Measurements from ENCODE around the gene TMEM223. TPM values are rescaled to one million over a fixed set of nuclear protein-coding genes. Genes with fewer than 3 reads are reported as not detected.

Gene TMEM223
- total and polyA plus RNA-seq, 3 experiments from 2014 or later, result 13.0 to 56.0 (median 14.6) TPM

DNA sequence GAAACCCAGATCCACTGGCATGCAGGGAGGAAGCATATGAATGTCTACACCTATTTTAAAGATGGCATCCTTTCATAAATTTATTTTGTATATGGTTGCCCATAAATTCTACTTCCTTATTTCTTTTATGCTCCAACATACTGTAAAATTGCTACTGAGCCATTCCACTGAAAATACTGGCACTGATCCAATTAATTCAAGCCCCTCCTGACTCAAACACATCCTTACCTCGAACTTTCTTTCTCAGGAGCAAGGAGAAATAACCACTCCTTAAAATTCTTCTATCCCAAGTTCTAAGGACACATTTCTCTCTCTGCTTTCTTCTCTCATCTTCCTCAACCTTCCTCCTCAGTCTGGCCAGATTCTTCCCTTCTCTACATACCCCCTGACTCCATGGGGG is 18.9 kb upstream of the TMEM223 start:
- Histone ChIP-seq H3K4me3 (ENCODE audit: low read length) (no peak overlapping the region), H3K27me3 (ENCODE audit: insufficient read depth, low read length, poor library complexity, severe bottlenecking) (no peaks in the 10 kb centered on the region), H3K27ac (ENCODE audit: low read depth, low read length) (no peak overlapping the region), H3K36me3 (ENCODE audit: insufficient read depth, low read length) (no peaks in the 10 kb centered on the region), H3K9me3 (ENCODE audit: low read length) (no peaks in the 10 kb centered on the region), H3K4me1 (ENCODE audit: insufficient read depth, low read length) (peaks cover 8% of the 10 kb centered on the region)
- H3K9me3 Mint-ChIP-seq, result no peaks in the 10 kb centered on the region
- H3K36me3 Mint-ChIP-seq, result peaks cover 0 to 12% (median 2%) of the 10 kb centered on the region in 3 donors
- H3K27me3 Mint-ChIP-seq, result no peaks in the 10 kb centered on the region
- H3K4me1 Mint-ChIP-seq, result peaks cover 6% of the 10 kb centered on the region in 3 donors
- DNase-seq, result no peak
- peak overlapping the region in 1 of 7 donors; percentile 41 for H3K4me3 Mint-ChIP-seq
- POLR2A ChIA-PET, result interaction anchor here (0.7 kb wide), 1 partner anchor 18 kb away, joined by 3 read pairs; no protein-coding TSS in a partner anchor
- peak overlapping the region in 6 of 8 donors; percentile 5 to 57 (median 36) for H3K27ac Mint-ChIP-seq
- CTCF ChIA-PET, result no interaction called here

DNA sequence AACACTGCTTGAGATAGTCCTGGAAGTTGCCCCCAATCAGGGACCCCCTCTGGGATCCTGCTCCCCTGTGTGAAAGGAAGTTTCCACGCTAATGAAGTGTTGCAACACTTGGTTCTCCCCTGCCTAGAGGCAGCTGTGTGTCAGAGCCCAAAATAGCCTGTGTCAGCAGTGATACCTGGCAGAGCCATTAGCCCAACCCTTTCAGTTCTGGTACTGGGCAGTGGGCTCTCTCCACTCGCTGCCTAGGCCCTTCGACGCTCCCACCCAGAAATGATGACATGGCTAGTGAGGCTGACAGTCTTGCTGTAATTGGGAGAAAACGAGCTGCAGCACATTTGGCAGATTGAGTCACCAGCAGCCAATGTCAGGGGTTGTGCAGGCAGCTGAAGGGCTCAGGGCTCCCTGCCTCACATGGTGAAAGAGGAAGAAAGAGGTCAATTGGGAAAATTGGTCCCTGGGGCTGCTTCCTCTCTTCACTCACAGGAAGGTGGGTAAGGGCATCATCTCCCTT is 14.9 kb upstream of the TMEM223 start:
- Histone ChIP-seq H3K36me3 (ENCODE audit: insufficient read depth, low read length) (peaks cover 14% of the 10 kb centered on the region), H3K9me3 (ENCODE audit: low read length) (no peaks in the 10 kb centered on the region), H3K4me1 (ENCODE audit: insufficient read depth, low read length) (peaks cover 22% of the 10 kb centered on the region), H3K27ac (ENCODE audit: low read depth, low read length) (no peak overlapping the region), H3K4me3 (ENCODE audit: low read length) (no peak overlapping the region), H3K27me3 (ENCODE audit: insufficient read depth, low read length, poor library complexity, severe bottlenecking) (no peaks in the 10 kb centered on the region)
- POLR2A ChIA-PET, result interaction anchor here (0.6 to 2.1 kb wide), 11 partner anchors 10 to 74 kb away, joined by 3 to 21 read pairs (median 9); partner anchors contain the start of genes SLC3A2, STX5, TMEM179B and WDR74
- peaks cover 0 to 37% (median 4%) of the 10 kb centered on the region in 3 donors for H3K36me3 Mint-ChIP-seq
- CTCF ChIA-PET, result interaction anchor here (1.0 to 3.4 kb wide), 5 partner anchors 8 to 75 kb away, joined by 3 to 20 read pairs (median 4); partner anchors contain the start of genes POLR2G, SLC3A2, TMEM179B and ZBTB3
- H3K27ac Mint-ChIP-seq, result peak overlapping the region in 6 of 8 donors; percentile 91 to 99 (median 96)
- no peaks in the 10 kb centered on the region for H3K9me3 Mint-ChIP-seq
- peaks cover 26 to 39% (median 28%) of the 10 kb centered on the region in 3 donors for H3K4me1 Mint-ChIP-seq
- no peak for DNase-seq
- H3K4me3 Mint-ChIP-seq, result peak overlapping the region; percentile 96 to 99 (median 99)
- peaks cover 0 to 3% of the 10 kb centered on the region in 2 donors for H3K27me3 Mint-ChIP-seq

GRCh38 chr11:62805961-62806441 is 14.2 kb upstream of the TMEM223 start:
- no peaks in the 10 kb centered on the region for H3K9me3 ChIP-seq (ENCODE audit: low read length)
- peak overlapping the region; percentile 96 to 99 (median 99) for H3K4me3 Mint-ChIP-seq
- H3K9me3 Mint-ChIP-seq, result no peaks in the 10 kb centered on the region
- peaks cover 21% of the 10 kb centered on the region for H3K36me3 ChIP-seq (ENCODE audit: insufficient read depth, low read length)
- H3K4me1 Mint-ChIP-seq, result peaks cover 26 to 44% (median 30%) of the 10 kb centered on the region in 3 donors
- peaks cover 0 to 3% of the 10 kb centered on the region in 2 donors for H3K27me3 Mint-ChIP-seq
- no peaks in the 10 kb centered on the region for H3K27me3 ChIP-seq (ENCODE audit: insufficient read depth, low read length, poor library complexity, severe bottlenecking)
- no peak for DNase-seq
- peak overlapping the region; percentile 95 for H3K27ac ChIP-seq (ENCODE audit: low read depth, low read length)
- peaks cover 0 to 43% (median 5%) of the 10 kb centered on the region in 3 donors for H3K36me3 Mint-ChIP-seq
- ChIA-PET CTCF (interaction anchor here (0.7 to 3.4 kb wide), 7 partner anchors 9 to 75 kb away, joined by 3 to 20 read pairs (median 3); partner anchors contain the start of genes POLR2G, SLC3A2, STX5 and TMEM179B), POLR2A (interaction anchor here (0.6 to 2.1 kb wide), 16 partner anchors 9 to 159 kb away, joined by 3 to 21 read pairs (median 6); partner anchors contain the start of genes GANAB, HNRNPUL2, SLC3A2 and STX5)
- H3K27ac Mint-ChIP-seq, result peak overlapping the region; percentile 87 to 99 (median 96)
- peak overlapping the region; percentile 70 for H3K4me3 ChIP-seq (ENCODE audit: low read length)
- H3K4me1 ChIP-seq (ENCODE audit: insufficient read depth, low read length), result peaks cover 26% of the 10 kb centered on the region

DNA sequence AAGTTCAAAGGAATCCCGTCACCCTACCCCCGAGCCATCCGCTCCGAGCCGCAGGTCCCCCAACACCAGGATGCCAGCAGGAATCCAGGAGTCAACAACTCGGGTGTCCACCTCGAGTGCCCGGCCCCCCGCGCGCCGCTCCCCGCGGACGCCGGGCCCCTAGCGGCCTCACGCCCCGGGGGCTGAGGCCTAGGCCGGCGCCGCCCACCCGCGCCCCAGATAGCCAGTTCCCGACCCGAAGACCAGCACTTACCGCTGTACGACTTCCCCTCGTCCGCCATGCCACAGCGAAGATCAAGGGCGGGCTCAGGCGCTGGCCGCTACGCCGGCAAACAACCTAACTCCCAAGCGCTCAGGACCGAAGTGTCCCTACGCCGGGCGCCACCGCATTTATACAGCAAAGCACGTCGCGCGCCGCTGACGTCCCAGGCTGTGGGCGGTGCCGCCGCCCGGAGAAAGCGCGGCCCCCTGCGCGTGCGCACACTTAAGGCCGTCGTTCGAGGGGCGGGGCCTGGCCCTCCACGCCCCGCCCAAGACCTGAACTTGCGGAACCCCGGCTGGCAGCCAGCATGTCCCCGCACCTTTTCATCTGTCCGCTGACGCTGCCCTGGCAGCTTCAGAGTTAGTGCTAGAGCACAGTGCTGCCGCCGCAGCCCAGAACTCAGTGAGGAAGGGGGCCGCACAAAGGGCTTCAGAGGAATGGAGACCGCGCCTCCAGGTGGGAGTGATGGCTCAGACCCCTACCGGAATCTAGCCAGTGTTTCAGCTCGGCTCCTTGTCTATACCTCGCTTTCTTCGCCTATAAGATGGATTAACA is 13.5 kb upstream of the TMEM223 start, which contains the start of gene NXF1:
Gene NXF1 (minus strand): TSS at position 365 of the 817 bp plus-strand sequence. CDS start 84 bp downstream, at position 281.
- peak within 1 kb of the TSS; percentile 95 to 99 (median 97) for H3K27ac Mint-ChIP-seq
- ChIA-PET POLR2A (interaction anchor here (0.6 to 2.1 kb wide), 16 partner anchors 8 to 158 kb away, joined by 3 to 21 read pairs (median 6); partner anchors contain the start of genes GANAB, HNRNPUL2, SLC3A2 and STX5), CTCF (interaction anchor here (0.7 to 3.4 kb wide), 8 partner anchors 10 to 76 kb away, joined by 3 to 20 read pairs (median 3); partner anchors contain the start of genes POLR2G, SLC3A2, STX5 and TMEM179B)
- Histone ChIP-seq H3K4me3 (ENCODE audit: low read length) (peak within 1 kb of the TSS; percentile 70), H3K27me3 (ENCODE audit: insufficient read depth, low read length, poor library complexity, severe bottlenecking) (no peaks in the 10 kb centered on the region), H3K36me3 (ENCODE audit: insufficient read depth, low read length) (peaks cover 25% of the 10 kb centered on the region), H3K9me3 (ENCODE audit: low read length) (no peaks in the 10 kb centered on the region), H3K4me1 (ENCODE audit: insufficient read depth, low read length) (peaks cover 26% of the 10 kb centered on the region), H3K27ac (ENCODE audit: low read depth, low read length) (peak within 1 kb of the TSS; percentile 95)
- no peaks in the 10 kb centered on the region for H3K9me3 Mint-ChIP-seq
- H3K36me3 Mint-ChIP-seq, result peaks cover 0 to 48% (median 3%) of the 10 kb centered on the region in 3 donors
- H3K27me3 Mint-ChIP-seq, result peaks cover 0 to 3% of the 10 kb centered on the region in 2 donors
- H3K4me3 Mint-ChIP-seq, result peak within 1 kb of the TSS; percentile 96 to 99 (median 99)
- peaks cover 26 to 44% (median 30%) of the 10 kb centered on the region in 3 donors for H3K4me1 Mint-ChIP-seq
- peak; percentile 94 to 98 (median 95) for DNase-seq

DNA sequence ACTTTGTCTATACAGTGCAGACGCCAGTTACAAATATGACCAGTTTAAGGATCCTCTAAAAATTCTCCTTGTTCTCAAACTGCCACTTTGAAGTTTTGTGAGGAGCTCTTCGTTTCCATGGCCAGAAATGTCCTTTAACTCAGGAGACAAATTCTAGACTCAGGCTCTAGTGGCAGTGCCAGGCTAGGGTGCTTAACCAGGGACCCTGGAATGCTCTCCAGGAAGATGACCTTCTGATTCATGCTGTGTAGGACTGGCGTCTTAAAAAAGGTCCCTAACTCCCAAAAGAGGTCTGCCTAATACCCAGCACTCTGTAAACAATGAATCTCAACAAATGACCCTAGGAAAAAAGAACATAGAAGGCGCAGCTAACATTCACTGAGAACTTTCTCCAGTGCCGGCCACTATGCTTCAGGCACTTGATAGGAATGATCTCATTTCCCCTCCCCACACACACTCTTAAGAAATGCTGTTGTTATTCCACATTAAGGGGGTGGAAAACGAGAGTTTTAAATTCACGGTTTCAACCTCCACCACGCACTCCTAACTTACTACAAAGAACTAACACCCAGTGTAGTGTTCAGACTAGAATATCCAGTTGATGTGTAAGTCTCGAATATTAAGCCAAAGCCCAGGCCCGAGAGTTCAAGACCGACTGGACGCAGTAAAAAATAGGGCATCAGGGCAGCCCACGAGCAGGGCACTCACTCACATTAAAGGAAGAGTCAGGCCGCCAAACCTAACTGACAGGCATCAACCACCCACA is 12.7 kb upstream of the TMEM223 start:
- Mint-ChIP-seq H3K4me3 (peak overlapping the region; percentile 96 to 99 (median 99)), H3K36me3 (peaks cover 0 to 56% (median 7%) of the 10 kb centered on the region in 3 donors), H3K4me1 (peaks cover 26 to 47% (median 30%) of the 10 kb centered on the region in 3 donors), H3K27ac (peak overlapping the region; percentile 75 to 99 (median 96)), H3K9me3 (no peaks in the 10 kb centered on the region), H3K27me3 (peaks cover 0 to 3% of the 10 kb centered on the region in 2 donors)
- Histone ChIP-seq H3K27me3 (ENCODE audit: insufficient read depth, low read length, poor library complexity, severe bottlenecking) (no peaks in the 10 kb centered on the region), H3K4me1 (ENCODE audit: insufficient read depth, low read length) (peaks cover 26% of the 10 kb centered on the region), H3K4me3 (ENCODE audit: low read length) (peak overlapping the region; percentile 70), H3K36me3 (ENCODE audit: insufficient read depth, low read length) (peaks cover 33% of the 10 kb centered on the region), H3K9me3 (ENCODE audit: low read length) (no peaks in the 10 kb centered on the region), H3K27ac (ENCODE audit: low read depth, low read length) (peak overlapping the region; percentile 95)
- no peak for DNase-seq
- CTCF ChIA-PET, result interaction anchor here (1.1 to 2.6 kb wide), 2 partner anchors 14 to 17 kb away, joined by 3 to 18 read pairs; partner anchors contain the start of gene TMEM179B
- POLR2A ChIA-PET, result interaction anchor here (0.6 to 2.0 kb wide), 5 partner anchors 17 to 37 kb away, joined by 3 to 13 read pairs (median 4); partner anchors contain the start of genes STX5, TEX54, TMEM179B and WDR74

- Mint-ChIP-seq H3K27ac (peak overlapping the region in 4 of 8 donors; percentile 12 to 78 (median 22)), H3K9me3 (no peaks in the 10 kb centered on the region), H3K36me3 (peaks cover 4 to 86% (median 16%) of the 10 kb centered on the region in 3 donors), H3K27me3 (peaks cover 0 to 3% of the 10 kb centered on the region in 2 donors), H3K4me3 (peak overlapping the region in 2 of 7 donors; percentile 28 to 62), H3K4me1 (peaks cover 23 to 44% (median 28%) of the 10 kb centered on the region in 3 donors)
- Histone ChIP-seq H3K27ac (ENCODE audit: low read depth, low read length) (no peak overlapping the region), H3K4me1 (ENCODE audit: insufficient read depth, low read length) (peaks cover 21% of the 10 kb centered on the region), H3K9me3 (ENCODE audit: low read length) (no peaks in the 10 kb centered on the region), H3K36me3 (ENCODE audit: insufficient read depth, low read length) (peaks cover 64% of the 10 kb centered on the region), H3K4me3 (ENCODE audit: low read length) (no peak overlapping the region), H3K27me3 (ENCODE audit: insufficient read depth, low read length, poor library complexity, severe bottlenecking) (no peaks in the 10 kb centered on the region)
- no peak for DNase-seq
- POLR2A ChIA-PET, result interaction anchor here (0.5 to 2.3 kb wide), 3 partner anchors 14 to 161 kb away, joined by 3 to 14 read pairs (median 6); partner anchors contain the start of genes TMEM179B and WDR74
- CTCF ChIA-PET, result interaction anchor here (2.4 kb wide), 1 partner anchor 14 kb away, joined by 13 read pairs; the partner anchor contains the start of gene TMEM179B
Measured at GRCh38 chr11:62801071-62801470, 9.3 kb upstream of the TMEM223 start.

Measured in CD8-positive, alpha-beta memory T cell (primary cell).